ENCODE data around the gene MRPL58. TPM values are rescaled to one million over a fixed set of nuclear protein-coding genes. Genes with fewer than 3 reads are reported as not detected.

Gene MRPL58
- total and polyA plus RNA-seq, 2 of the 8 experiments (the other 6 are each of a cell fraction or from before 2014, with no cell fraction given) = 43.6 to 49.1 TPM

GRCh38 chr17:75060434-75061054 is 48.1 kb downstream of the MRPL58 start (continued):
- TF ChIP-seq SUZ12 (IDR thresholded peaks at IDR 0.05; ENCODE audit: low read length) (no peak), CHD2 (IDR thresholded peaks at IDR 0.05; ENCODE audit: low read length) (no peak), TEAD4 (IDR thresholded peaks at IDR 0.05; ENCODE audit: low read depth, low read length) (no peak)
